Daoy (cell line): ENCODE data around the gene PCDHGC3. TPM values are rescaled to one million over a fixed set of nuclear protein-coding genes. Genes with fewer than 3 reads are reported as not detected.

Experiments used
- DNase-seq: peaks from one replicate; pipeline ENCODE4 v3.0.0-alpha.2; 2015; ENCODE audit warnings: low read depth
- total RNA-seq: library from RNA; depleted of rRNA; stranded (reverse); fragments of >200 nt; shearing (Covaris generic); gene quantifications from 2 replicates; pipeline ENCODE4 v1.2.3, GENCODE V29; 2014

PCDHGC3 gene
- total RNA-seq, 1 experiment from 2014 or later, result 37.0 TPM

DNA sequence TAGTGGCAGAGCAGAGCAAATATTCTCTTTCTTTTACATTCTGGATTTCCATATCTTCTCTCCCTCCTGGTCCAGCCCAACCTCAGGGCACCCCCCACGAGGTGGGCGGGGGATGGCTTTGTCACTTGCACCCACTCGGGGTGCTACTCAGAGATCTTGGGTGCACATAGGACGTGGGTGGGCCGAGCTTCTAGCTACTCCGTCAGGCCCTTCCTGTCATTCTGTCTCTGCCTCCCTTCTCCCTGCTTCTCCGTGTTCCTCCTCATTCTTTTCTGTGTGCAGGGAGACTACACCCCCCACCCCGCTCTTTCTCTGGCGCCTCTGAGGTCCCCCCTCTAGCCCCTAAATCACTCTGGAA, 32.7 kb downstream of the PCDHGC3 start:
- DNase-seq, result peak; percentile 51

DNA sequence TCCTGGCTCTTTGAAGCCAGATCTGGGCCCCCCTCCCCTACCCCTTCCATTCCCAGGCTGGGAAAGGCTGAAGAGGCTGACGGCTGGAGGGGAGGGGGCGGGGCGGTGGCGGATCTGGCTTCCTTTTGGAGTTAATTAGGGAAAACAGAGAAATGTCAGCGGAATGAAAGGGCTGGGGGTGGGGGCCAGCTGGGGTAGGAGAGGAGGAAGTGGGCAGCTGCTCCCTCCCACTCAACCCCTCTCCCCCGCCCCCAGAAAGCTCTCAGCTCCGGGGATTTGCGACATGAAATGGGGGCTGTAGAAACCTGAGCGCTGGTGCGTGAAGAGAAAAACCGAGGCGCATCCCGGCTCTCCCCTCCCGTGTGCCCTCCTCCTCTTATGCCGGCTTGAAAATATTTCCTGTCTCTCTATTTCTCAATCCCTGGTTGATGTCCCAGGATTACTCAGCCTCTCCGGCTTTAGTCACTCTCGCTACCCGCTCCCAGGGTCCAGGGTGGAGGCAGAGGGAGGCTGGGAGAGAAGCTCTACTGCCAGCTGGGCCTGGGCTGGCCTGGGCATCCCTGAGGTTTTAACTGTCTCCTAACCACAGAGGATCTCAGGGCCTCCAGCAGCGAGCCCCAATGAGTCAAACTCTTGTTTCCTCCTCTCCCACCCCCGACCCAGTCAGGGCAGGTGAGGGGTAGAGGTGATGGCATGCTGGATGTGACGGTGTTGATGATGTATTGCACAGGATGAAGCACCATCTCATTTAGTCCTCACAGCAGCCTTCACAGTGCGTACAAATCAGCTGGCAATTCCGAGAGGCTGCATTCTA, 33.2 kb downstream of the PCDHGC3 start:
- DNase-seq, result peak; percentile 96

- no peak for DNase-seq
Measured at GRCh38 chr5:141510160-141510559, 34.4 kb downstream of the PCDHGC3 start.

GRCh38 chr5:141510850-141511601, 35.3 kb downstream of the PCDHGC3 start:
- DNase-seq, result no peak

DNA sequence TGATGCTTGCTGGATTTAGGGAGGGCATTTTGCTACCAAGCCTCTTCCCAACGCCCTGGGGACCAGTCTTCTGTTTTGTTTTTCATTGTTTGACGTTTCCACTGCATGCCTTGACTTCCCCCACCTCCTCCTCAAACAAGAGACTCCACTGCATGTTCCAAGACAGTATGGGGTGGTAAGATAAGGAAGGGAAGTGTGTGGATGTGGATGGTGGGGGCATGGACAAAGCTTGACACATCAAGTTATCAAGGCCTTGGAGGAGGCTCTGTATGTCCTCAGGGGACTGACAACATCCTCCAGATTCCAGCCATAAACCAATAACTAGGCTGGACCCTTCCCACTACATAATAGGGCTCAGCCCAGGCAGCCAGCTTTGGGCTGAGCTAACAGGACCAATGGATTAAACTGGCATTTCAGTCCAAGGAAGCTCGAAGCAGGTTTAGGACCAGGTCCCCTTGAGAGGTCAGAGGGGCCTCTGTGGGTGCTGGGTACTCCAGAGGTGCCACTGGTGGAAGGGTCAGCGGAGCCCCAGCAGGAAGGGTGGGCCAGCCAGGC, 36.1 kb downstream of the PCDHGC3 start:
- no peak for DNase-seq

DNA sequence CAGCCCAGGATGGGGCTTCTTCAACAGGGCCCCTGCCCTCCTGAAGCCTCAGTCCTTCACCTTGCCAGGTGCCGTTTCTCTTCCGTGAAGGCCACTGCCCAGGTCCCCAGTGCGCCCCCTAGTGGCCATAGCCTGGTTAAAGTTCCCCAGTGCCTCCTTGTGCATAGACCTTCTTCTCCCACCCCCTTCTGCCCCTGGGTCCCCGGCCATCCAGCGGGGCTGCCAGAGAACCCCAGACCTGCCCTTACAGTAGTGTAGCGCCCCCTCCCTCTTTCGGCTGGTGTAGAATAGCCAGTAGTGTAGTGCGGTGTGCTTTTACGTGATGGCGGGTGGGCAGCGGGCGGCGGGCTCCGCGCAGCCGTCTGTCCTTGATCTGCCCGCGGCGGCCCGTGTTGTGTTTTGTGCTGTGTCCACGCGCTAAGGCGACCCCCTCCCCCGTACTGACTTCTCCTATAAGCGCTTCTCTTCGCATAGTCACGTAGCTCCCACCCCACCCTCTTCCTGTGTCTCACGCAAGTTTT, 36.7 kb downstream of the PCDHGC3 start:
- DNase-seq, result peak; percentile 85

- DNase-seq, result peak; percentile 58
Measured at GRCh38 chr5:141512911-141513626, 37.3 kb downstream of the PCDHGC3 start.

- peak; percentile 88 for DNase-seq
Measured at GRCh38 chr5:141513627-141514329, 38.0 kb downstream of the PCDHGC3 start.

DNA sequence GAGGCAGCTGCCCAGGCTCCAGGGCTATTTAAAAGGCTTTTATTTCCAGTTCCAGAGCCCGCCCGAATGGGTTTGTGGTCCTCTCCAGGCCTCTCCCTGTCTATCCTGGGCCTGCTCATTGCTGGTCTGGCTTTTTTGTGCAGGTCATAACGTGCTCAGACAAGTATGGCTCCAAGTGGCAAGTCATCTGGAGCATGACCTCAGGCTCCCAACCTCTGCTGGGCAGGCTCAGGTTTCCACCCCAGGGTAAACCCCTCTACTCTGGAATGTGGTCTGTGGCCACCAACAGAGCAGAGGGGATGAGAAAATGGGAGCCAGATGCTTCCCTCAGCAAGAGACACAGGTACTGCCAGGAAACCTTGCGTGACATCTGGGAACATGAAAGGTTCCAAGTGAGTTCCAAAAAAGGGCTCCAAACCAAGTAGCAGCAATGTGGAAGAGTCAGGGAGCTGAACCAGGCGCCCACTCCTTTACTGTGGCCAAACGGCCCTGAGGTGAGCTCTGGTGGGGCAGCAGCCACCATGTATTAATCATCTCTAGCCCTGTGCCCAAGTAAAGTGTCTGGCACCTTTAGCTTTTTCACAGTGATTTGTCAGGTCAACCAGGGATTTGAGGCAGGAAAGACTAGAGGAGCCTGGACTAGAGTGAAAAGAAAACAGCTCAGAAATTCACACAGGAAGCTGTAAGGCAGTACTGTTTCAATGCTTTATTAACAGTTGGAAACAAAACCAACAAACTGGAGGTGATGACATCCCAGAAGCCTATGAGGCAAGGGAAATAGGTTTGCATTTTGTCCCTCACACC, 38.8 kb downstream of the PCDHGC3 start:
- peak; percentile 92 for DNase-seq

- no peak for DNase-seq
Measured at GRCh38 chr5:141515141-141515540, 39.4 kb downstream of the PCDHGC3 start.

DNA sequence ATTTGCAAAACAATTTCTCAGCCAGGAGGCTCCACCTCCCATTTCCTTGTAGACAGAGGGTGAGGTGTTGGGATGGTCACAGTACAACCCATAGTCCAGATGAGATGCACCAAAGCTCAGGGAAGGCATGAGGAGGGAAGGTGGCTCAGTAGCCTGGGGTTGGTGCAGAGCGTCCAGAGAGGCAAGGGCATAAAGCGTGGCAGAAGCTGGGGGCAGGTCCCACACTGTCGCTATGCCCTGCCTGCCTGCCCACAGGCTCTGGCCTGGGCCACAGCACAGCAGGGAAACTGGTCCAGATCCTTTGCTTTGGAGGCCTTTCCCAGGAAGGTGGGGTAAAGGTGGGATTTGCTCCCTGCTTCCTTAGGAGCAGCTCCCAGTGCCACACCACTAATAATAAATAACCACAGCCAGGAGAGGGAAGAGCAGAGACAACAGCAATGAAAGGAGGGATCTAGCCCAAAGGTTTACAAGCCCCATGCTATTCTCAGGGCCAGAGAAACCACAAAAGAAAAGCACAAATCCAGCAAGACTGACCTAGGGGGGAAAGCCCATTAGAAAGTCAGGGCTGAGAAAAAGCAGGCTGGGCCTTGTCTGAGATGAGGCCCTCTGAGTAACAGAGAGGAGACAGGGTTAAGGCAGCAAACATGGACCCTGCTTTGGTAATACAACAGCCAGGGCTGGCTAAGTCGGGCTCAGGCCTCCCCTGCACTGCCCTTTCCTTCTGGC, 40.3 kb downstream of the PCDHGC3 start:
- no peak for DNase-seq

DNA sequence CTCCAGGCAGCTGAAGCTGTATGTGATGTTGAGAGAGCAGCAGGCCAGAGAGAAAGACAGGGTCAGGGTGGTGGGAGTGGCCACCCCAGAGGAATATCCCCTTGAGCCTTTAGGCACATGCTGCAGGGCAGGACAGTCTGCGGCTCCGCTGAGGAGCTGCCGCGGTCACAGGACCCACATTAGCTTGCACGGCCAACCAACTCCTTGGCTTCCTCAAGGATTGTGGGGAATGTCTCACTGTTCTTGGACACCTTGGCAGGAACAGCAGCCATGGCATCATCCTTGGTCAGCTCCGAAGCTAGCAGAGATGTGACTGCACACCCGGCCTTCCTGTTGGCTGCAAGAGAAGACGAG, 40.9 kb downstream of the PCDHGC3 start:
- DNase-seq, result no peak

DNA sequence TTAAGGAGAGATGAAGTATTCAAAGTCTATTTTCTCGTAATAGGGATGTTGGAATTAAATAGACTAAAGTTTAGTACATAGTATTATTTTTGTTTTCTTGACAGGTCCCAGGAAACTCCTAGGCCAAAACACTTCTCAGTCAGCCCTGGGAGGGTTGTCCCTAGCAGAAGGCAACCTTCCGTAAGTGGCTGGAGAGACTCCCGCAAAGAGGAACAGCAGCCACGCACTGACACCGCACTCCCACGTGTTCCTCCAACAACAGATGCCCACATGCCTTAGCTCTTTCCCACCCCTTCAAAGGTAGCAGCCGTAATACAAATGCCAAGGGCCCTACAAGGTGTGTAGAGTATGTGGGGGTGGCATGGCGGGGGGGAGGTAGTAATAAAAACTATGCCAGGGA, 41.5 kb downstream of the PCDHGC3 start:
- no peak for DNase-seq

DNA sequence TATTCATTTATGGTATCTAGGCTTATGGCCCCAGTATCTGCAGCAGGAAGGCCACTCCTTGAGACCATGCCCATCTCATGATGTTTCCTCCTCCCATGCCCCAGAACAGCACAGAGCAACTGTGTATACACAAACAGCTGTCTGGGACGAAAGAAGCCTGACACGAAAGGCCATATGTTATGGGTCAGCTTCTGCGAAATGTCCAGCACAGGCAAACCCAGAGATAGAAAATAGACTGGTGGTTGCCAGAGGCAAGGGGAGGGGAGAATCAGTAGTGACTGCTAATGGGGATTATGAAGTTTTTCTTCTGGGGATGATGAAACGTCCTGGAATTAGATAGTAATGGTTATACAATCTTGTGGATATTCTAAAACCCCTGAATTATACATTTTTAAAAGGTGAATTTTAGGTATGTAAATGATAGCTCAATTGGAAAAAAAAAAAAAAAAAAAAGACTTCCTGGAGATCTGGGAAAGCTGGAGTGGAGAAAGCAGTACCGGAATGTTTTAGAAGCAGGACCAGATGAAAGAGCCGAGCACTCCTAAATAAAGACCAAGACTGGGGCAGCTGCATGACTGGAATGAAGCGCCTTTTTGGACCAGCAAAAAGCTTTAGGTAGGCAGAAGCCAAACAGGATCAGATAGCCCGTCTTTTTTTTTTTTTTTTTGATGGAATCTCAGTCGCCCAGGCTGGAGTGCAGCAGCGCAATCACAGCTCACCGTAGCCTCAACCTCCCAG, 42.3 kb downstream of the PCDHGC3 start:
- DNase-seq, result no peak

GRCh38 chr5:141518618-141519015, 42.9 kb downstream of the PCDHGC3 start:
- DNase-seq, result no peak

GRCh38 chr5:141519605-141520565, 44.1 kb downstream of the PCDHGC3 start:
- DNase-seq, result no peak

- DNase-seq, result peak; percentile 96
Measured at GRCh38 chr5:141521244-141521781, 45.5 kb downstream of the PCDHGC3 start.

DNA sequence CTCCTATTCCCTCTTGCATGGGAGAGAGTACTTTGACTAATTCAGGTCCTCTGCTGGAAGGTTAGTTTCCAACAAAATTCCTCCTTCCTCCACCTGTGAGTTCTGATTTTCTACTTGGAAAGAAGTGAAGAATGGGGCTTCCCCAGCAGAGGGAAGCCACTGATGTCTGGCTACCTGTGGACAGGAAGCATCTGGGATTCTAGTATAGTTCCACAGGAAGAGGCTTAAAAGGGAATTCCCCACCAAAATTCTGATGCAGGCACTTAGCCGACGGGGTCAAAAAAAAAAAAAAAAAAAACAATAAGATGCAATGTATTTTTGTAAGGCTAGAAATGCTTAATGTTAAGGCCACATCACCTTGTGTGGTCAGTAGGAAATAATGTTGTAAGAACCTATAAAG, 46.5 kb downstream of the PCDHGC3 start:
- DNase-seq, result no peak
